GM20000 (cell line): ENCODE measurements around the gene HNRNPLL.
"Not testable (repeated sequence)": the region's sequence is repeated elsewhere in the genome, so short reads cannot be mapped to it uniquely, and the experiment has no call there.

ENCODE experiments used
- DNase-seq: peaks from one replicate; pipeline ENCODE4 v3.0.0; 2012; ENCODE audit warnings: low spot score
- TF ChIP-seq, protein P1 (sequence below): IDR thresholded peaks from 2 replicates; pipeline ENCODE4 v1.5.1; 2012; ENCODE audit warnings: mild to moderate bottlenecking, control low read depth; ENCODE audit errors: extremely low read depth, missing control alignments

The HNRNPLL gene

GRCh38 chr2:38540580-38541286, 62.0 kb downstream of the HNRNPLL start:
- TF ChIP-seq, protein P1, sequence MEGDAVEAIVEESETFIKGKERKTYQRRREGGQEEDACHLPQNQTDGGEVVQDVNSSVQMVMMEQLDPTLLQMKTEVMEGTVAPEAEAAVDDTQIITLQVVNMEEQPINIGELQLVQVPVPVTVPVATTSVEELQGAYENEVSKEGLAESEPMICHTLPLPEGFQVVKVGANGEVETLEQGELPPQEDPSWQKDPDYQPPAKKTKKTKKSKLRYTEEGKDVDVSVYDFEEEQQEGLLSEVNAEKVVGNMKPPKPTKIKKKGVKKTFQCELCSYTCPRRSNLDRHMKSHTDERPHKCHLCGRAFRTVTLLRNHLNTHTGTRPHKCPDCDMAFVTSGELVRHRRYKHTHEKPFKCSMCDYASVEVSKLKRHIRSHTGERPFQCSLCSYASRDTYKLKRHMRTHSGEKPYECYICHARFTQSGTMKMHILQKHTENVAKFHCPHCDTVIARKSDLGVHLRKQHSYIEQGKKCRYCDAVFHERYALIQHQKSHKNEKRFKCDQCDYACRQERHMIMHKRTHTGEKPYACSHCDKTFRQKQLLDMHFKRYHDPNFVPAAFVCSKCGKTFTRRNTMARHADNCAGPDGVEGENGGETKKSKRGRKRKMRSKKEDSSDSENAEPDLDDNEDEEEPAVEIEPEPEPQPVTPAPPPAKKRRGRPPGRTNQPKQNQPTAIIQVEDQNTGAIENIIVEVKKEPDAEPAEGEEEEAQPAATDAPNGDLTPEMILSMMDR = no peak
- no peak for DNase-seq

DNA sequence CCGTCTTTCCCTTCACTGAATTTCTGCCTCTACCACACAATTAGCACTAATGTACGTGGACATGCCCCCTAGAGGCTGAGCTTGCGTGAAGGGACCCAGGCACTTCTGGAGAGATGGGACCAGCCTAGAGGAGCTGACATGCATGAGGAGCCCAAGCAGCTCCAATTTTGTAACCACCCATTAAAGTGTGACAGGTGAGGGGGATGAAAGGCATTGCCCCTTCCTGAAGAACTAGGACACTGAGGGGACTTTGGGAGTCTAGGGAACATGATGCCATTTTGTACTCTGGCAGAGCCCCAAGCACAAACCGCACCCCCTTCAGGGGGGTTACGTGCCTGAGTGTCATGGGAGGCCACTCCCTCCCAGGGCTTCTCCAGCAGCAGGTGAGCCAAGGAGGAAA, 63.6 kb downstream of the HNRNPLL start:
- DNase-seq = no peak
- TF ChIP-seq, protein P1 = no peak

DNA sequence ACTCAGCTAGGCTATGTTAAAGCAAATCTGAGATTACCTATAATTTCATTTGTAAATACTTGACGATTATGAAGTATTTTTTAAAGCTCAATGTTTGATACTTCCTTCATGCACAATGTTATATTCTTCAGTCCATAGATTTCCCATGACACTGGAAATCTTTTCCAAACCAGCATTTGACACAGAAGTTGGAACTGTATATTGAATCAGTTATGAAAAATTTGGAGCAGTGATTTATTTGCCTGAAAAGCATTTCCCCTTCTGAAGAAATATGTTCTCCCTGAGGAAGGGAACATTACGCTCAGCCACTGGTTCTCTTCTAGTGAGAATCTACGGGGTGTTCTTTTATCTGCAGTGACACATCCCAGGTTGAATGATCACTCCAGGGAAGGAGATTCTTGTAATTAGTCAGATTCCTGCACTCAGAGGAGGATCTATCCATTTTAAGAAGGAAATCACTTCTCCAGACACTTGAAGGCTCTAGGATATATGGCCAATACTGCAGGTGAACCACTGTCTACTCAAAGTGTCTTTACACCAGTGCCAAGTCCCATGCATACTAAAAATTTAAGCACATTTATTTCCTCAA, 64.7 kb downstream of the HNRNPLL start:
- TF ChIP-seq, protein P1 = no peak
- DNase-seq = no peak

- DNase-seq = not testable (repeated sequence)
Observed at GRCh38 chr2:38537296-38537695, 65.4 kb downstream of the HNRNPLL start.

DNA sequence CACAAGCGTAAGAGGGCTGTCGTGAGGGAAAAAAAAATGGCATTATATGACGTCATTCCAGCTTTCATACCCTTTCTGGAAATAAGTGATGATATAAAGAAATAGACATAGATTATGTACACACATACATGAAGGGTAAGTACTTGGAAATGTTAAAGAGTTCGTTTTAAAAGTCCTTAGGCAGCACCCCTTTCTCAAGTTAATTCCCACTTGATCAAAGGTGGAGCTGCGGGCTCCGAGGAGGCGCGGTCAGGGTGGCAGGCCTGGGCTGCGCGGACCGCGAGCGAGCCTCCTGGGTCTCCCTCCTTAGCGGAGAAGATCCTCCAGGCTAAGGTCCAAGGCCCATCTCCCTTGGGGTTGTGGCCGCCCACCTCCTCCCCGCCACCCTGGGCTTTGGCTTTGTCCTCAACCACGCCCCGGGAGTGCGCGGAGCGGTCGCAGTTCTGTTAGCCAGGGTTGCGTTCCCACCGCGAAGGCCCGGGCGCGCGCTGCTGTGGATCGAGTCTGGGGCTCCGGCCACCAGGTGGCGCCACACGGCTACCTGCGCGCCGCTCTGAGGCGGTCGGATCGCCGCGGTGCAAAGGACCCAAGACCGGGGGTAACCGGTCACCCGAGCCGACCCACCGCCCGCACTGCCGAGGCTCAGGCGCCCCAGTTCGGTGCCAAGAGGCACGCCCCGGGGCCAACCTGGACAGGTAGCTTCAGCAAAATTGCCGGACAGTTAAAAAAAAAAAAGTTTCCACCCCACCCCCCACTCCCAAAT, 66.8 kb downstream of the HNRNPLL start:
- TF ChIP-seq, protein P1 = peak; percentile 88
- DNase-seq = peak; percentile 83

DNA sequence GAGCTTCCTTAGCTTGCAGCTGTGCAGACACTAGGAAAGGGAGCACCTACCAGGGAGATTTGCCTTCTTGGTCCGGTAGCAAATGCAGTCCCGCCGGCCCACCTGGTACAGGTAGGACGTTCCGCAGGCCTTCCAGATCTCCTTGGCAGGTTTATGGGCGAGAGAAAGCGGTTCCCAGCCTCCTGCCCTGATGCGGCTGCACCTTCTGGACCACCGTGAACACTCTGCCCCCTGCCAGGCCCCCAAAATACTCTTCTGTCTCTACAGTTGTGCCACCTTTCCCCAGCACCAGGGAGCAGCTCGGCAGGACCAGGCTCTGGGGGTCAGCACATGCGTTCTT, 67.4 kb downstream of the HNRNPLL start:
- DNase-seq = no peak
- TF ChIP-seq, protein P1 = no peak

DNA sequence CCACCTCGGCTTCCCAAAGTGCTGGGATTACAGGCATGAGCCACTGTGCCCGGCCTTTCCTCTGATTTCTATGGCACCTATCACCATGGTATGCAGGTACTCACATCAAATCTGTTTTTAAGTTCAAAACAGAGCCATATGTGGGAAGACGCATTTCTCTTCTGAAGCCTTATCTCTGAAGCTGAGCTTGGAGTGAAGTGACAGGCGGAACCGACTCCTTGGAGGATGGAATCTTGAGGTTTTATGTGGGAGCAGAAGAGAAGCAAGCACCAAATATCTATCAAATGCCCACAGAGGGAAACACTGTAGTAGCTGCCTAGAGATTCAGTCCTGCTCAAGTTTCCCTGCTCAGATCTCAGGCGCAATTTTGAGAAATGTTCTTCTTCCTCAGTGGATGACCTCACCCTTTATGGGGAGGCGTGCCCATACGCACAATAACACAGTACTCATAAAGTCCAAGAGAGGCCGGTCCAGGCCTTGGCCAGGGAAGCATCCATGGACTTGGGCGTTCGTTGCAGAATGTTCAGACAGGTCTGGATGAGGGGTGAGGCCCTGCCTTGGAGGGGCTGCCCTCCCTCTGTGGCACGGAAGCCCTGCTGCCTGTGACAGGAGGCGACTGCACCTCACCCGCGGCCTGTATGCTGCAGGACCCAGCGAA, 67.9 kb downstream of the HNRNPLL start:
- no peak for DNase-seq
- TF ChIP-seq, protein P1 = no peak
